Activated CD4-positive, alpha-beta T cell treated with anti-CD3 and anti-CD28 coated beads, Interleukin-2, amount 50 U/mL, for 16 hours (primary cell): Measurements from ENCODE around the gene ARFGAP1.

Experiments
- DNase-seq: peaks from one replicate; pipeline ENCODE4 v3.0.0-alpha.2; 2020

Gene ARFGAP1

DNA sequence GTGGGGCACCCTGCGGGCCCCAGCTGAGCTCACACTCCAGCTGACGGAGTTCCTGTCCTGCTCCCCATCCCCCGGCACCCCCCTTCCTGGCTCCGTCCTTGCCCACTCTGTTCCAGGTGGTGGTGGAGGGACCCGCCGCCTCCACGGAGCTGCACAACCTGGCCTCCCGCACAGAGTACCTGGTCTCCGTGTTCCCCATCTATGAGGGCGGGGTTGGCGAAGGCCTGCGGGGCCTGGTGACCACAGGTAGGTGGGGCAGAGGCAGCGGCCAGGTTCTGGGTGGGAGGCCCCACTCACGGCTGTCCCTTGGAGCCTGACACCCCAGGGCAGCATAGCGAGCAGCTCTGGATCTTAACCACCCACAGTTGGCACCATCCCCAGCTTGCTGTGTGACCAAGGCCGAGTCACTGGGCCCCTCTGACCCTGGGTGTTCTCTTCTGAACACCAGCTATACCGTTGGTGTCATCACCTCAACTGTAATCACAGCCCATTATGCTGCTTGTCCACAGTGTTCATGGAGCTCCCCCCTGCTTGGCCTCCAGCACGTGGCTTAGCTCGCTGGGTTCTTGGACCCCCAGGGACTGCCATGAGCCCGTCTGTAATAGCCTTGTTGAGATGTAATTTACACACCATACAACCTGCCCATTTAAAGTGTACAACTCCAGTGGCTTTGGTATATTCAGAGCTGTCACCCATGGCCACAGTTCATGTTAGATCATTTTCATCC is 37.8 kb downstream of the ARFGAP1 start:
- no peak for DNase-seq

GRCh38 chr20:63311186-63311832 is 38.7 kb downstream of the ARFGAP1 start:
- DNase-seq, result no peak

- DNase-seq, result no peak
Measured at GRCh38 chr20:63311833-63312243, 39.2 kb downstream of the ARFGAP1 start.

DNA sequence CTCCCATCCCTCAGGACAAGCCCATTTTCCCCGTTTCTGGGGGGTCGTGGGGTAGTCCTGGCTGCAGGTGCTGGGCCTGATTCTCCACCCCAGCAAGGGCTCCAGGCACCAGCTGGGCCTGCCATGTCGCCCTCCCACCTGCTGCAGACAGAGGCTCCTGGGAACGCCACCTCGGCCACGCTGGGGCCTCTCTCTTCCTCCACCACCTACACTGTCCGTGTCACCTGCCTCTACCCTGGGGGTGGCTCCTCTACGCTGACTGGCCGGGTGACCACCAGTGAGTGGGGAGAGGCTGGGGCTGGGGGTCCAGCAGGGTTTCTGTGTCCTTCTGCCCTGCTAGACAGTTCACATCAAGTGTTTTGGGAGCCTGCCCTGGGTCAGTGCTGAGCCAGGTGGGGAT is 39.7 kb downstream of the ARFGAP1 start:
- DNase-seq, result no peak

DNA sequence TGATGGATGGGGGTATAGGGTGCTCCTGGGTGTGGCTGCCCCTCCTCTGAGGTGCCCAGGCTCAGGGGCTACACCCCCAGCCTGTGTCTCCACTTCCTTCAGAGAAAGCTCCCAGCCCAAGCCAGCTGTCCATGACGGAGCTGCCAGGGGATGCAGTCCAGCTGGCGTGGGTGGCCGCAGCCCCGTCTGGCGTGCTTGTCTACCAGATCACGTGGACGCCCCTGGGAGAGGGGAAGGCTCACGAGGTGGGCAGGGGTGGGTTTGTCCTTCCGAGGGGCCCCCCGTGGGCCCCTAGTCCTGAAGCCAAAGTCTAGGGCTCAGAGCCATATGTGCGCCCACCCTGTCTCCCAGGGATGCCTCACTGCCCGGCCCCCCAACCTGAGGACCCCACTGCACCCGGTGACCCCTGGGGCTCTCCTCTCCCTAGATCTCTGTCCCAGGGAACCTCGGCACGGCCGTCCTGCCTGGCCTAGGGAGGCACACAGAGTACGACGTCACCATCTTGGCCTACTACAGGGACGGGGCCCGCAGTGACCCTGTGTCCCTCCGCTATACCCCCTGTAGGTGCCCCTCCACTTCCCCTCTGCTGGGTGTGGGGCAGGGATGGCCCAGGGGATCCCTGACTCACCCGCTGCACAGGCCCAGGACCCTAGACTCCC is 40.2 kb downstream of the ARFGAP1 start:
- DNase-seq, result no peak

DNA sequence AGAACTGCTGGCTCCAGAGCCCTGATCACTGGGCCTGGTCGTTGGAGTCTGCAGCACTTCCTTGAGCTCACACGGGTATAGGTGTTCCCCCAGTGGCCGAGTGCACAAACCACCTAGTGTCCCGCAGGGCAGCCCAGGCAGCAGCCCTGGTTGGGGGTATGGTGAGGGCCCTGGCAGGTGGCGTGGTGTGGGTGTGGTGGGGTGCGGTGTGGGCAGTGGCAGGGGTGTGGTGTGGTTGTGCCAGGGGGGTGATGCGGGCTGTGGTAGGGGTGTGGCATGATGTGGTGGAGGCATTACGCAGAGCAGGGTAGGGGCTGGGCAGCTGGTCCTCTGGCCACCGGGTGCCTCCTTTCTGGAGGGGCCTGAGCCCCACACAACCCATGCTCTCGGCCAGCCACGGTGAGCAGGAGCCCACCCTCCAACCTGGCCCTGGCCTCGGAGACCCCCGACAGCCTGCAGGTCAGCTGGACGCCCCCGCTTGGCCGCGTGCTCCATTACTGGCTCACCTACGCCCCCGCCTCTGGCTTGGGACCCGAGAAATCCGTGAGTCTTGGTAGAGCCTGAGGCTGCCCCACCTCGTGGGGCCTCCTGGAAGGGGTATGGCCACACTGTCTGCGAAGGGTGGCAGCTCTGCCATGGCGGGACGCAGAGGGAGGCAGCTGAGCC is 40.9 kb downstream of the ARFGAP1 start:
- DNase-seq, result no peak

DNA sequence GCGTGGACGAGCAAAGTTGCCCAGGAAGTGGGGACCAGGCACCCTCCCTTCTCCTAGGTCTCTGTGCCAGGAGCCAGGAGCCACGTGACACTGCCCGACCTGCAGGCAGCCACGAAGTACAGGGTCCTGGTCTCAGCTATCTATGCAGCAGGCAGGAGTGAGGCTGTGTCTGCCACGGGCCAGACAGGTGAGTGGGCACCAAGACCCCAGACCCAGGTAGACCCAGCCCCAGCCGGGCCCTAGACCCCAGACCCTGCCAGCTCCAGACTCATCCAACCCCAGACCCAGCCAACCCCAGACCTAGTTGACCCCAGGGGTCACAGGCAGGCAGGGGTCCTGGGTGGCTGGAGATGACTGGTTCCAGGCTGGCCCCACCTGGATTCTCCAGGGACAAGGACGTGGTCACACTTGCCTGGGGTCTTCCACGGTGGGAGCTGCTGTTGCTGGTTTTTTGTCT is 41.4 kb downstream of the ARFGAP1 start:
- DNase-seq, result no peak

DNA sequence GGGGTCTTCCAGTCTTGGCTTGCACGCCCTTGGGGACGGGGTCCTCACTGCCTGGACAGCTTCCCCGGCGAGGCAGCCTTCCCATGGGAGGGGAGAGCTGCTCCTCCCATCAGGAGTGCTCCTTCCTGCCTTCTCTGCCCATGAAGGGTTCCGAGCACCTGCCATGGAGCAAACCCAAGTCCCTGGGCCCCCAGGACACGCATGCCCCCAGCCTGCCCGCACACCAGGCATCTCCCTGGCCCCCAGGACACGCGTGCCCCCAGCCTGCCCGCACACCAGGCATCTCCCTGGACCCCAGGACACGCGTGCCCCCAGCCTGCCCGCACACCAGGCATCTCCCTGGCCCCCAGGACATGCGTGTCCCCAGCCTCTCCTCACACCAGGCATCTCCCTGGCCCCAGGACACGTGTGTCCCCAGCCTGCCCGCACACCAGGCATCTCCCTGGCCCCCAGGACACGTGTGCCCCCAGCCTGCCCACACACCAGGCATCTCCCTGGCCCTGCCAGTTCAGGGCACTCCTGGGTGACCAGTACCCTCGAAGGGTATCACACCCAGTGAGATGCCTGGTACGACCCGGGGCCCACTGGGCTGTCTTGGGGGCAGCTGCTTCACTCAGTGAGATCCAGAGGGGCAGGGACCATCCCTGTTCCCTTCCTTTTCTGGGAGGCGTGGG is 42.1 kb downstream of the ARFGAP1 start:
- DNase-seq, result no peak

DNA sequence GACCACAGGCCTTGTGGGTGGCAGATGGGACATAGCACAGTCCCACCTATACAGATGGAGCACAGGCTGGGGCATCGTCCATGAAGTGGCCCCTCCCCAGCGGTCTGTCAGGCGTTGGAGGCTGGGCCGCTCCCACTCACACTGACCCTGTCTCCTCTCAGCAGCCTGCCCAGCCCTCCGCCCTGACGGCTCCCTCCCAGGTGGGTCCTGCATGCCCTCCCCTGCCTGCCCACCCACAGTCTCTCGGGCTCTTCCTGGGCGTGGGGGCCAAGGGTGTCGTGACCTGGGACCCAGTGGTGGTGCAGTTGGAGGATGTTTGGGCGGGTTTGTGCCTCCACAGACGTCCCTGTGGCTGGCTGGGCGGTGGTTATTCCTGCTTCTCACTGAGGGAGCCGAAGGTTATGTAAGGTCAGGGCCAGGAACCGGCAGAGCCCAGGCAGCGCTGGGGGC is 42.7 kb downstream of the ARFGAP1 start:
- DNase-seq, result no peak

GRCh38 chr20:63315731-63316491 is 43.3 kb downstream of the ARFGAP1 start:
- DNase-seq, result no peak

DNA sequence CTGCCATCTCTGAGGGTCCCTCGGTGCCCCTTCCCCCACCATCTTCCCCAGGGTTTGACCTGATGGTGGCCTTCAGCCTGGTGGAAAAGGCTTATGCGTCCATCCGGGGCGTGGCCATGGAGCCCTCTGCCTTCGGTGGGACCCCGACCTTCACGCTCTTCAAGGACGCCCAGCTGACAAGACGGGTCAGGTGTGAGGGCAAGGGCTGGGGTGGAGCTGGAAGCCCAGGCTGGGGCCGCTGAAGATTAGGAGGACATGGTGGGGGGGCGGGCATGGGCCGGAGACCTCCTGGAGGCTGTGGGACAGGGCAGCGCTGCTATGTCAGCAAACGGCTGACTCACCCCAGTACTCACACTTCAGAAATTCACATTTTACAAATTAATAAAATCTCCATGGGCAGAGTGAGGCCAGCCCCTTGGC is 43.9 kb downstream of the ARFGAP1 start:
- DNase-seq, result no peak

DNA sequence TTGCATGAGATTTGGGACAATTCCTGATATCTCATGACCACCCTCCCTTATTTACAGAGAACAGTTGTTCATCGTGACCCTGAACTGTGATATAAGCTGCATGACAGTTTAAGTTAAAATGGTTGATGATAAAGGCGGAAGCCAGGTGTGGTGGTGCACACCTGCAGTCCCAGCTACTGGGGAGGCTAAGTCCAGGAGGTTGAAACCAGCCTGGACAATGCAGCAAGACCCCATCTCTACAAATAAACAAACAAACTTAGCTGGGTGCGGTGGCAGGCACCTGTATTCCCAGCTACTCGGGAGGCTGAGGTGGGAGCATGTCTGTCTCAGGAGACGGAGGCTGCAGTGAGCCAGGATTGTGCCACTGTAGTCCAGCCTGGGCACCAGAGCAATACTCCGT is 44.4 kb downstream of the ARFGAP1 start:
- no peak for DNase-seq

DNA sequence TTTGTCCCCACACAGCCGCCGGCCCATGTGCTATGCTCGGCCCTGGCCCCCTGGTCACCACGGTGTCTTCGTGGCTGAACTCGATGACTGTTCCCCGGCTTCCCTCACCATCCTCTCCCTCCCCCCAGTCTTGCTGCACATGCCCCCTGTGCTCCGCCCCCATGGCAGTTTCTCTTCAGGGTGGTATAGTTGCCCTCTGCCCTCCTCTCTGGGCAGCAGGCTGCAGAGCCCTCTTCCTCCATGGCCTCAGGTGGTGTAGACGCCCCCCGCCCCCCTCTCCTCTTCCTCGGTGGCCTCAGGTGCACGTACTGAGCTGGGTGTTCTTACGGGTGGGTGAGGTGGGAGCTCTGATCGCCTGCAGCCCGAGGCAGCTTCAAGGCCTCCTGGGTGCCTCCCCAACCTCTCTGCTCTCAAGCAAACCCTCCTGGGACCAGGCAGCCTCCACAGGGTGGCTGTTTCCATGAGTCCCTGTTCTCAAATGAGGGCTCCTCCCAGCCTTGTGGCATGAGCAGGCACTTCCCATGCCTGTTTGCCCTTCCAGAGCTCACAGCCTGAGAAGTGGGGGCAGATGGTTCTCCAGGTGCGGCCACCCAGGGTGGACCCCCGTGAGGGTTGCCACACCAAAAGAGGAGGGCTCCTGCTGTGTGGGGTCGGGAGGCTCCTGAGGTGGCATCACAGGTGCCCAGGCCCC is 45.1 kb downstream of the ARFGAP1 start:
- DNase-seq, result no peak

- DNase-seq, result no peak
Measured at GRCh38 chr20:63318391-63319163, 46.0 kb downstream of the ARFGAP1 start.

GRCh38 chr20:63319164-63320040 is 46.8 kb downstream of the ARFGAP1 start:
- no peak for DNase-seq

DNA sequence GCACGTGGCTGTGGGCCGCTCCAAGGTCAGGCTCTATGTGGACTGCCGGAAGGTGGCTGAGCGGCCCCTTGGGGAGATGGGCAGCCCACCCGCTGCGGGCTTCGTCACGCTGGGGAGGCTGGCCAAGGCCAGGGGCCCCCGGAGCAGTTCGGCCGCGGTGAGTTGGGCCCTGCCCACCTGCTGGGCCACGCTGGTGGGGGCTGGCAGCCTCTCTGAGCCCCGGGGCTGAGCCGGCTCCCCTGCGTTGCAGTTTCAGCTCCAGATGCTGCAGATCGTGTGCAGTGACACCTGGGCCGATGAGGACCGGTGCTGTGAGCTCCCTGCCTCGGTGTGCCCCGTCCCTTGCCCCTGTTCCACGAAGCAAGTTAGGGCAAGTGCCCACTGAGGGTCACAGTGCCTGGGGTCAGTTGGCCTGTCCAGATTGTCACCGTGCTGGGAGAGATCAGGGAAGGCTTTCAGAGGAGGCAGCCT is 47.5 kb downstream of the ARFGAP1 start:
- no peak for DNase-seq

DNA sequence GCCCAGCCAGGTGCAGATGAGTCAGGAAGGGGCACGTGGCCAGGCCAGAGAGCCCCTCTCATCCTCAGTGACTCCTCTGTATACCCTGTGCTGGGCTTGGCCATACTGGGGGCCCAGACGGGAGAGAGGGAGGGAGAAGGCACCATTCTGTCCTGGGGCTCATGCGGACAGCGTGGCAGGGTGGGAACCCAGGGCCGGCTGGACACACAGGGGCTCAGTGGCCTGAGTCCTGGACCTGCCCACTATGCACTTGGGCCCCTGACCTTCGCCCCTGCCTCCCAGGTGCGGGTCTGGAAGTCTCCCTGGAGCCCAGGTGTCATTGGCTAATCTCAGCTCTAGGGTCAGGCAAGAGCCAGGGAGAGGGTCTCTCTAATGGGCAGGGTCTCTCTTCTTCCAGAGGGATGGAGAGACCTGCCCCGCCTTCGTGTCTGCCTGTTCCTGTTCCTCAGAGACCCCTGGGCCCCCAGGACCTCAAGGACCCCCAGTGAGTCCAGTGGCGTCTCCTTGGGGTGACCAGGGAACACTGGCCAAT is 48.1 kb downstream of the ARFGAP1 start:
- no peak for DNase-seq

GRCh38 chr20:63321148-63321831 is 48.7 kb downstream of the ARFGAP1 start:
- DNase-seq, result no peak
